IPS-18a (cell line): Measurements from ENCODE around the gene KLF15.

Experiments
- H3K27ac ChIP-seq: one replicate; pipeline ENCODE4 v1.5.1; 2013; ENCODE audit warnings: low read length
- H3K27me3 ChIP-seq: one replicate; pipeline ENCODE4 v1.6.1; 2013; ENCODE audit warnings: mild to moderate bottlenecking, low read length; ENCODE audit not compliant: control insufficient read depth, insufficient read depth
- H3K36me3 ChIP-seq: one replicate; pipeline ENCODE4 v1.6.1; 2013; ENCODE audit warnings: low read depth, low read length; ENCODE audit not compliant: control insufficient read depth
- H3K4me1 ChIP-seq: one replicate; pipeline ENCODE4 v1.6.1; 2013; ENCODE audit warnings: low read depth, low read length; ENCODE audit not compliant: control insufficient read depth
- H3K4me3 ChIP-seq: one replicate; pipeline ENCODE4 v1.5.1; 2013; ENCODE audit warnings: low read length
- H3K9ac ChIP-seq: one replicate; pipeline ENCODE4 v1.6.1; 2013; ENCODE audit warnings: mild to moderate bottlenecking, low read length, moderate library complexity
- H3K9me3 ChIP-seq: one replicate; pipeline ENCODE4 v1.6.1; 2013; ENCODE audit warnings: low read depth, low read length; ENCODE audit not compliant: control insufficient read depth

KLF15 gene

DNA sequence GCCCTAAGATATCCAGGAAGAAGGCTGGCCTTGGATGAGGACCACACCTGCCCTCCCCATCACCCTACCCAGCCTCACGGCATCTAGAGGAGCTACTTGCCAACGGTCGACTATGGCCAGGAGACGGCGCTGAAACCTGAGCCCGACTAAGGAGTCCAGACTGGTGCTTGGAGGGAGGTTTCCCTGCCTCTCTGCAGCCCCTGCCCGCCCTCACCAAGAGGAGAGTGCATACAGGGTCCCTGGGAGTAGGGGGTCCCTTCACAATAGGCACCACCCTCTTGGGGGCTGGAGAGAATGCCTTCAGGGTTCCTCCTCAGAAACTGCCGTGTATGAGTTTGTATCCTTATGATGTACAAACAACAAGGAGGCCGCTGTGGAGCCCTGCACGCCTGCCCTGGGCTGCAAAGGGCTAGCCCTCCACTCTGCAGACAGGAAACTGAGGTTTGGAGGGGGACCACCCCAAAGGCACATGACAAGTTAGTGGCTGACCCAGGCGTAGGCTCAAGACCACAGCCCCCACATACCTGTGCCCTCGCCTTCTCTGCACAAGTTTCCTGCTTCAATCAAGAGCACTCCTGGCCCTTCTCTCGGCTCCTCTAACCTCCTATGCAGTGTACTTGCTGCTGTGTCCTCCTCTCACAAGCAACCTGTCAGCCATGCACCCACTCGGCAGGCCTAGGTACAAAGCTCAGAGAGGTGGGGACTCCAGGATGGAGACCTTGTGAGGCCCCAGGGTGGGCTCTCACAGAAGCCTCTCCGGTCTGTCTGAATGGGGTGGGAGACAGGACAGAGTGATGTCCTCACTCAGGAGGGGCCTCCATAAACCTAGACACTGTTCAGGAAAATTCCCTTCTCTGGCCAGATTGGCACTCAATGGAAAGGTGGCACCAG lies 7.4 kb downstream of the KLF15 start:
- no peaks in the 10 kb centered on the region for H3K27me3 ChIP-seq
- no peak overlapping the region for H3K27ac ChIP-seq
- H3K4me1 ChIP-seq = no peaks in the 10 kb centered on the region
- no peak overlapping the region for H3K9ac ChIP-seq
- no peaks in the 10 kb centered on the region for H3K9me3 ChIP-seq
- no peak overlapping the region for H3K4me3 ChIP-seq
- H3K36me3 ChIP-seq = peaks cover 6% of the 10 kb centered on the region

DNA sequence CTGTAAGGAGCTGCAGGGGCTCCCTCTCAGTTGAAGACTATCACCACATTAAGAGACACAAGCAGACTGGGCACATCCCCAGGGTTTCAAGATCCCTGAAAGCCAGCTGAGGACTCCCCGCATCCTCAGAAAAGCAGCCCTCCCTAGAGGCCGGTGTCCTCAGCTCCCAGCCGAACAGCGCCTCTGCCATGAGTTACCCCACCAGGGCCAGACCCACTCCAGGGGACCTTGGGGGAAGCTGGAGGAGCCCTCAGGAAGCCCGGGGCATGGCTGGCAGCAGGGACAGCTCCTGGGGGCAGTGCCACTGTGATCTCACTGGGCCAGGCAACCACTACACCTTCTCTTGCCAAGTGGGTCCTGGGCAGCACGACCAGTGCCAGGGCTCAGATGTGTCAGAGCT lies 8.1 kb downstream of the KLF15 start:
- H3K4me3 ChIP-seq = no peak overlapping the region
- no peaks in the 10 kb centered on the region for H3K9me3 ChIP-seq
- H3K4me1 ChIP-seq = no peaks in the 10 kb centered on the region
- H3K36me3 ChIP-seq = peaks cover 6% of the 10 kb centered on the region
- no peak overlapping the region for H3K9ac ChIP-seq
- no peaks in the 10 kb centered on the region for H3K27me3 ChIP-seq
- no peak overlapping the region for H3K27ac ChIP-seq

DNA sequence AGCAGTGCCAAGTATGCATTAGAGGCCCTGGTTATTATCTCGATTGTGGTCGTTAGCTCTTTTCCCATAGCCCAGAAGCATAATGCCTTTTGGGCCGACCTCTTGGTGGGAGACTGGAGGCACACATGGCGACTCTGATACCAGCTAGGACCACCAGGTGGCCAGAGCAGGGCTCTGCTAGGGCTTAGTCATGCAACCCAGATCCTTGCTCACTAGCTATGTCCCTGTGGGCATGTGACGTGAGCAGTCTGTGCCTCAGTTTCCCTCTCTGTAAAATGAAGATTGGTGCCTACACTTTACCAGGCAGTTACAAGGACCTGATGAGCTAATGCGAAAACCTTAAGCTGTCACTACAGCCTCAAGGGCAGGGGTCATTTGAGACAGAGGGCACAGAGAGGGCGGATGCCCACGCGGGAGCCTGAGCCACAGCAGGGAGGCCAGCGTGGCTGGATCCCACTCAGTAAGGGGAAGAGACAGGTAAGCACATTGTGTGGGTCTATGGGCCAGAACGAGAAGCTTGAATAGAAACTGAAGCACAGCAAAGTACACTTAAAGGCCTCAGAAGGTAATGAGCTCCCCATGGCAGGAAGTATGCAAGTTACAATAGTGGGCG lies 8.8 kb downstream of the KLF15 start:
- Histone ChIP-seq H3K27me3 (no peaks in the 10 kb centered on the region), H3K27ac (no peak overlapping the region), H3K4me3 (no peak overlapping the region), H3K36me3 (peaks cover 6% of the 10 kb centered on the region), H3K9me3 (no peaks in the 10 kb centered on the region), H3K9ac (no peak overlapping the region), H3K4me1 (no peaks in the 10 kb centered on the region)

DNA sequence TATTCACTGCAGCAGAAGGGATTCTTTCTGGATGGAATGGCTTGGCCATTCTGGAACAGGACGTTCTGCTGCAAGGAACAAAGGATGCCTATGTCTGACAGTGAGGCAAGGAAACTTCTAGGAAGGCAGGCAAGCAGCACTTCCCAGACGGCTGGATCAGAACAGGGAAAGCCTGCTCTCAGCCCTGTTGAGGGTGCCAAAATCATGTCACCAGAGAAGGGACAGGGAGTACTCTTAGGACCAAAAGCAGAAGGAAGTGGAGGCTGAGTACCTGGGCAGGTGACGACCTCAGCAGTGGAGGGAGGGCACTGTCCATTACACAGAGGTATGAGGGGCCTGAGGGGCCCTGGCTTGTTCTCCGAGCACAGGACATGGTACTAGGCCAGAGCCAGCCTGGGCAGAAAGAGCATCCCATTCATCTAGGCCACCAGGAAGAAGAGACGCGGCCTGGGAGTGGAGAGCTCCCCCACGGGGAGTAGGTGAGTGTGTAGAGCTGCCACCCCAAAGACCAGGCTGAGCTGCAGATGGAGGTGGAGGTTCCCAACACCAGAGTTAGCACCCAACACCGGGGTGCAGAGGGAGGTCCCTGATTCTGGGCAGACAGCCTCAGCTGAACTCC lies 9.6 kb downstream of the KLF15 start:
- Histone ChIP-seq H3K9ac (no peak overlapping the region), H3K36me3 (peaks cover 6% of the 10 kb centered on the region), H3K9me3 (no peaks in the 10 kb centered on the region), H3K27me3 (no peaks in the 10 kb centered on the region), H3K27ac (no peak overlapping the region), H3K4me1 (peaks cover 2% of the 10 kb centered on the region), H3K4me3 (no peak overlapping the region)

DNA sequence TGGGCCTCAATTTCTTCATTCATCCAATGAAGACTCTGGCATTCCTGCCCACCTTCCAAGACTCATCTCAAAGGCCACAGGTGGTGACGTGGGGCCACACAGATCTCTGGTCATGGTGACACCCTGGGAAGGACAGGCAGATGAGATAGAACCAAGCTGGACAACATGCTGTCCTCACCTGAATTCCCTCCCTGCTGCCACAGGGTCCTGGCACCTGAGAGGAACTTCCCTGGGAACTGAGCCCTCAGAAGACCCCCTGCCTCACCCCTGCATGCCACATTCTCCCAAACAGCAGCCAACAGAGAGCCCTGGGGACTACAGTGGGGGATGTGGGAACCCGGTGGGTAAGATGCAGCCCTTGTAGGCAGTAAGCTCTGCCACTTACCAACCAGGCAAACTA lies 10.7 kb downstream of the KLF15 start:
- peaks cover 3% of the 10 kb centered on the region for H3K4me1 ChIP-seq
- no peak overlapping the region for H3K9ac ChIP-seq
- H3K36me3 ChIP-seq = no peaks in the 10 kb centered on the region
- H3K9me3 ChIP-seq = no peaks in the 10 kb centered on the region
- H3K4me3 ChIP-seq = no peak overlapping the region
- no peak overlapping the region for H3K27ac ChIP-seq
- H3K27me3 ChIP-seq = no peaks in the 10 kb centered on the region

DNA sequence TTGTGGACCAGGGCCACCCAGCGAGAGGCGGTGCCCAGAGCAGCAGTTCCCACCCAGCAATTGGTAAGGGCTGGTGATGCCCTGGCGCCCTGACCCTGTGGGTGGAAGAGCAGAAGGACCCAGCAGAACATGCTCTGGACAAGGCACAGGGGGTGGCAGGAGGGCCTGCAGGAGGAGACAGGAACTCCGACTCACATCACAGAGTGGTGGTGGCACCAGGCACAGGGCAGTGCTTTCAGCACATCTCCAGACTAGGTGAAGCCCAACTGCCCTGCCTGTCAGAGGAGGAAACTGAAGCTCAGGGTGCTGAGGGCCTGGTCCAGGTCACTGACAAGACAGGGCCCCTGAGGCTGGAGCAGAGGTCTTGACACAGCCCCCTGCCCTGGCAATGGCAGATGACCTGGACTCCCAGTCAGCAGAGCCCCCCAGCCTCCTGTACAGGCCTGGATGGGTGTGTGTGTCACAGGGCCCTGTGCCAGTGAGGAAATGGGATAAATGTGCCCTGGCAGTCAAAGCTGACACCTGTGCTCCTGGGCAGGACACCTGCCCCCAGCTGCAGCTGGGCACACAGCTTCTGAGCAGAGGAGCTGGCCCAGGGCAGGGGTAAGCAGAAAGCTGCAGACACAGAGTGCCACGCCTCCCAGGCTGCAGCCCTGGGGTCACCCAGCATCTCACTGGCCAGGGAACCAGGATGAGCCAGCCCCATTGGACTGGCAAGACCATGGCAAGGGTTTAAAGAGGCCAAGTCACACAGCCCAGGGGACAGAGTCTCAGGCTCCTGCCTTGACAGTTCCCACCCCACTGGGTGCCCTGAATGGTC lies 11.4 kb downstream of the KLF15 start:
- Histone ChIP-seq H3K9ac (no peak overlapping the region), H3K27ac (no peak overlapping the region), H3K9me3 (no peaks in the 10 kb centered on the region), H3K36me3 (no peaks in the 10 kb centered on the region), H3K27me3 (no peaks in the 10 kb centered on the region), H3K4me1 (peaks cover 3% of the 10 kb centered on the region), H3K4me3 (no peak overlapping the region)

DNA sequence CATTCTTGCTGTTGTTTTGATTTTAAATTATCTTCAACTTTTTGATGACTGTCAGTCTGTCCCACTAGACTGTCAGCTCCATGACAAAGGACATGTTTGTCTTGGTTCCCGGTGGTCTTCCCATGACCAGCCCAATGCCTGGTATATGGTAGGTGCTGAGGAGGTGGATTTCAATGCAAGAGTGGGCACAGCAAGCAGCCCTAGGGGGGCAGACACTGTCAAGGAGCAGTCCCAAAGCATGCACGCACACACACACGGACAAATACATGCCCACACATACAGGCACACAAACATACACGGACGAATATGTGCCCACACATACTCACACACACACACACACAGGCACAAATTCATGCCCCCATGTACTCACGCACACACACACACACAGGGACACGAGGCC lies 12.0 kb downstream of the KLF15 start:
- H3K9me3 ChIP-seq = no peaks in the 10 kb centered on the region
- no peak overlapping the region for H3K4me3 ChIP-seq
- H3K27ac ChIP-seq = no peak overlapping the region
- H3K4me1 ChIP-seq = peaks cover 3% of the 10 kb centered on the region
- H3K36me3 ChIP-seq = no peaks in the 10 kb centered on the region
- H3K9ac ChIP-seq = no peak overlapping the region
- no peaks in the 10 kb centered on the region for H3K27me3 ChIP-seq

DNA sequence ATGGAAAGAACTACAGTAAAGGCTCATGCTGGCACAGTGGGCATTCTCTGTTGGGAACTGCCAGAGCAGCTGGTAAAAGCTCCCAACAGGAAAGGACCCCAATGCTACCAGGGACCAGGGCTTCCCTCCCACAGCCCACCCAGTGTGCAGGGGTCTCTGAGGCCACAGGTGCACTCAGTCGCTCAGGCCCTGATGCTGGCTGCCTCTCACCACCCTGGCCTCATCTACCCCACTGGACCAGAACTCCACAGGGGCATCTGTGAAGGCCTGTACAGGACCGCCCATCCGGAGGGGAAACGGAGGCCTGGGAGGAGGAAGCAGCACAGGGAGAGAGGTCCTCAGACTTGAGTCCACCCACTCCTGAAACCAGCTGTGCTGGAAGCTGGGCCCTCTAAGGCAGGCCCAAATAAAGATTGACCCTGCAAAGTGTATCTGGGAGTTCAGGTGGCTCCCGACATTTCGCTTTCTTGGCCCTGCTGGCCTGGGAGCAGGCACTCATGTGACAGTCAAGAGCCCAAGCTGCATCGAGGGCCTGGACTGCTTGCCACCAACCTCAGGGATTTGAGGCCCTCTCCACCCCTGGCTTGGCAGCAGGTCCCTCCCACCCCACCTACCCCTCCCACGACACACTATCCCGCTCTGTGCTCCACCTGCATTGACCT lies 12.7 kb downstream of the KLF15 start:
- Histone ChIP-seq H3K9me3 (no peaks in the 10 kb centered on the region), H3K9ac (no peak overlapping the region), H3K4me3 (no peak overlapping the region), H3K27ac (no peak overlapping the region), H3K27me3 (no peaks in the 10 kb centered on the region), H3K4me1 (peaks cover 3% of the 10 kb centered on the region), H3K36me3 (no peaks in the 10 kb centered on the region)

DNA sequence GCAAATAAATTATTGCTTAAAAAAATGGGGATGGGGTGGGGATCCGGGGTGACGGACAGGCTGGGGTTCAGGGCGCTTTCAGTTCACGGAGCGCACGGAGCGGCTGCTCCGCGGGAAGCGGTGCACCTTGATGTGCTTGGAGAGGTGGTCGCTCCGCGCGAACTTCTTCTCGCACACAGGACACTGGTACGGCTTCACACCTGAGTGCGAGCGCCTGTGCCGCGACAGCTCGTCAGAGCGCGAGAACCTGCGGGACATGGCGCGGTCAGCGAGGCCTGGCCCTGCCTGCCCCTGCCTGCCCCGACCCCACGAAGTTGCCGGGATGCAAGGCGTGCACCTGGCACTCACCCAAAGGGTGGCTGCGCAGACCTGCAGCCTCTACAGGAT lies 13.6 kb downstream of the KLF15 start:
- Histone ChIP-seq H3K9ac (no peak overlapping the region), H3K4me3 (no peak overlapping the region), H3K36me3 (no peaks in the 10 kb centered on the region), H3K27ac (no peak overlapping the region), H3K9me3 (no peaks in the 10 kb centered on the region), H3K27me3 (no peaks in the 10 kb centered on the region), H3K4me1 (peaks cover 3% of the 10 kb centered on the region)

DNA sequence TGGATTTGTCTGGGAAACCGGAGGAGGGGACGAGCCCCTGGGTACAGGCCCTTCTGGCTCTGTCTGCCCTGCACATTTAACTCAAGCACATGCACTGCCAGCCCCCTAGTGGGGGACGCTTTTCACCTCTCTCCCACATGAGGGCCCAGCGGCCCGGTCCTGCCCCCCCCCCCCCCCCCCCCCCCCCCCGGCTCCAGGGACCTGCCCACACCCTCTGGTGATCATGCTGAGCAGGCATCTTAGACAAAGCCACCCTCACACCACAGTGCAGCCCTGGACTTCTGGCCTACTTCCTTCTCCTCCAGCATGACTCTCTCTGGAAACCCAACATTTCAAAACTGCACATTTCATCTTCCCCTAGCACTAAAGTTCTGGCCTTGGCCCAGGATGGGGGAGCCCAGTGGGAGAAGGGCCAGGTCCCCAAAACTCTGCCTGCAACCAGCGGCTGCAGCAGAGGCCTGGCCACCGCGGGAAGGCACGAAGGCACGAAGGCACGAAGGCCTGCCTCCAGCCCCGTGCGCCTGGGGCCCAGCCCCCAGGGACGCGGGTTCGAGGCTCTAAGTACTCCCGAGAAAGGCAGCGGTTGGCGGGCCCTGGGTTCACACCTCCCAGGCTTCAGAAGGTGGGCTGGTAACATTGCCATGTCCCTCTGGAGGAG lies 14.1 kb downstream of the KLF15 start:
- Histone ChIP-seq H3K27ac (no peak overlapping the region), H3K27me3 (no peaks in the 10 kb centered on the region), H3K4me1 (peaks cover 3% of the 10 kb centered on the region), H3K4me3 (no peak overlapping the region), H3K36me3 (no peaks in the 10 kb centered on the region), H3K9ac (no peak overlapping the region), H3K9me3 (no peaks in the 10 kb centered on the region)
